ENCODE data around the gene ZMIZ1.

Gene ZMIZ1

GRCh38 chr10:79038104-79038840, 30.5 kb upstream of the ZMIZ1 start:
- no peaks in the 10 kb centered on the region for H3K4me1 ChIP-seq (ENCODE audit: control insufficient read depth in 1 of 2, insufficient read depth in 1 of 2, low read depth in 1 of 2, low read length in 1 of 2)
- TF ChIP-seq CTCF (IDR thresholded peaks at IDR 0.05) = no peak
- H3K27me3 ChIP-seq = no peaks in the 10 kb centered on the region
- H3K4me3 ChIP-seq (ENCODE audit: low read depth in 1 of 2, low read length in 1 of 2) = no peak overlapping the region
- H3K9me3 ChIP-seq = no peaks in the 10 kb centered on the region
- no peak overlapping the region for H3K27ac ChIP-seq
- H3K36me3 ChIP-seq = no peaks in the 10 kb centered on the region

- no peak for TF ChIP-seq CTCF (IDR thresholded peaks at IDR 0.05)
Measured at GRCh38 chr10:79038841-79039201, 29.9 kb upstream of the ZMIZ1 start.

DNA sequence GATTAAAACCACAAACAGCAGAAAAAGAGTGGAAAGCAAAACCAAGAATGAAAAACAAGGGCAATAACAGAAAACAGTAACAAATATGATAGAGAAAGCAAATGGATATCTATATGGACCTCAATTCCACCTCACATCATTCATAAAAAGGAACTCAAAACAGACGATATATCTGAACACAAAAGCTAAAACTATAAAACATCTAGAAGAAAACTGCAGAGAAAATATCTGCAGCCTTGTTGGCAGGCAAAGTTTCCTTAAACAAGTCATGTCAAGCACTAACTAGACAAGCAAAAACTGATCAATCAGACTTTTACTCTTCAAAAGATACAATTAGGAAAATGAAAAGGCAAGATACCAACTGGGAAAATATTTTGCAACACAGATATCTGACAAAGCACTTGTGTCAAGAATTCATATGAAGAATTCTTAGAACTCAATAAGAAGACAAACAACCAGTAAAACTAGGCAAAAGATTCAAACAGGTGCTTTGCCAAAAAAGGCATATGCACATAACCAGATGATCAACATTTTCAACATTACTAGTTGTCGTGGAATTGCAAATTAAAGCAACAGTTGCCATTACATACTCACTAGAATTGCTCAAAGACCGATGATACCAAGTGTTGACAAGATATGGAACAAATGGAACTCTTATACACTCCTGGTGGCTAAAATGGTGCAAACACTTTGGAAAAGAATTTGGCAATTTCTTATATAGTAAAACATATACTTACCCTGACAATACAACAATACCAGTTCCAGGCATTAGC, 25.9 kb upstream of the ZMIZ1 start:
- no peak for TF ChIP-seq CTCF (IDR thresholded peaks at IDR 0.05)
- Histone ChIP-seq H3K9me3 (no peaks in the 10 kb centered on the region), H3K4me3 (ENCODE audit: low read depth in 1 of 2, low read length in 1 of 2) (no peak overlapping the region), H3K27me3 (no peaks in the 10 kb centered on the region), H3K4me1 (ENCODE audit: control insufficient read depth in 1 of 2, insufficient read depth in 1 of 2, low read depth in 1 of 2, low read length in 1 of 2) (no peaks in the 10 kb centered on the region), H3K36me3 (no peaks in the 10 kb centered on the region), H3K27ac (no peak overlapping the region)

More at GRCh38 chr10:79038841-79039201, 29.9 kb upstream of the ZMIZ1 start:
- Histone ChIP-seq H3K27ac (no peak overlapping the region), H3K4me3 (ENCODE audit: low read depth in 1 of 2, low read length in 1 of 2) (no peak overlapping the region), H3K36me3 (no peaks in the 10 kb centered on the region), H3K9me3 (no peaks in the 10 kb centered on the region), H3K4me1 (ENCODE audit: control insufficient read depth in 1 of 2, insufficient read depth in 1 of 2, low read depth in 1 of 2, low read length in 1 of 2) (no peaks in the 10 kb centered on the region), H3K27me3 (no peaks in the 10 kb centered on the region)

DNA sequence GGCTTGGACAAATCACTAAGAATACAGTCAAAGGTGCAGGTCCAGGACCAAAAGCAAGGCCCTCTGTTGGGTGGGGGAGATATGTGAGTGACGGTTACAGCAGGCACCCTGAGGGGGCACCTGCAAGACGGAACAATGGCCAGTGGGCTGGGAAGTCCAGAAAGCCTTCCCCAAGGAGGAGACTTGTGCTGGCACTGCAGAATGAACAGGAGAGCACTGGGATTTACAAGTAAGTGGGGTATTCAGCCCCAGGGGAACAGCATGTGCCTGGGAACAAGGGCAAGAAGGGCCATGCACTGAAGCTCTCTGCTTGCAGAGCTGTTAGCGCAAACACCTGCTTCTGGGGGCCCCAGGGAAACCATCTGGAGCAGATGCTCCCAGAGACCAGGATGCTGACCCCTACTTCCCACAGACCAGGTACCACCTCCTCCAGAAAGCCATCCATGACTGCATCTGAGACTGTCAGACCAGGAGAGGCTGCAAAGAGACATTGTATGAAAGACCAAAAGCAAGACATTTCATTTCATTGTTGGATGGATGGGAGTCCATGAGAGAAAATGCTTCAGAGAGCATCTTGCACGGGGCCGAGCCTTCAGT, 24.6 kb upstream of the ZMIZ1 start:
- no peaks in the 10 kb centered on the region for H3K27me3 ChIP-seq
- TF ChIP-seq CTCF (IDR thresholded peaks at IDR 0.05) = no peak
- no peak overlapping the region for H3K27ac ChIP-seq
- H3K9me3 ChIP-seq = no peaks in the 10 kb centered on the region
- H3K36me3 ChIP-seq = no peaks in the 10 kb centered on the region
- no peak overlapping the region for H3K4me3 ChIP-seq (ENCODE audit: low read depth in 1 of 2, low read length in 1 of 2)
- H3K4me1 ChIP-seq (ENCODE audit: control insufficient read depth in 1 of 2, insufficient read depth in 1 of 2, low read depth in 1 of 2, low read length in 1 of 2) = peaks cover 0 to 6% of the 10 kb centered on the region in 2 experiments

DNA sequence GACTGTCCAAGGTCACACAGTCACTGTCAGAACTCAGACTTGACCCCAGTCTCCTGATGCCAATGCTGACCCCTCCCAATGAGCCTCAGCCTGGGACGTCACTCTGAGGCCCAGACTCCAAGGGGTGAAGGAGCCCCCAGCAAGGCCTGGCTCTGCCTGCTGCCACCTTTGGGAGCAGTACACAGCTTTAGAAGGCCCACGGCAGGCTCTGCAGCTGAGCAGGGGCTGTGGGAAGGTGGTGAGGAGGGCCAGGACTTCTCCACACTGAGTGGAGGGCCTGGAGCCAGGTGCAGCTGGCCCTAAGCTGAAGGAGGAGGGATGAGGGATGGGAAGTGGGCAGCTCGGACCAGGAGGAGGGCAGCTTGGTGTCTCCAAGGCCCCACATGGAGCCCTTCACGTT, 23.9 kb upstream of the ZMIZ1 start:
- Histone ChIP-seq H3K9me3 (no peaks in the 10 kb centered on the region), H3K4me1 (ENCODE audit: control insufficient read depth in 1 of 2, insufficient read depth in 1 of 2, low read depth in 1 of 2, low read length in 1 of 2) (peaks cover 0 to 6% of the 10 kb centered on the region in 2 experiments), H3K27me3 (no peaks in the 10 kb centered on the region), H3K4me3 (ENCODE audit: low read depth in 1 of 2, low read length in 1 of 2) (no peak overlapping the region), H3K36me3 (no peaks in the 10 kb centered on the region), H3K27ac (no peak overlapping the region)
- no peak for TF ChIP-seq CTCF (IDR thresholded peaks at IDR 0.05)

Measured in neutrophil (primary cell).